Heart left ventricle (tissue), 13 donors: ENCODE measurements around the gene KIF17.

Experiments
- POLR2A ChIP-seq, 2 donors: fragments of 450-650 bp; IDR thresholded peaks; one replicate each; pipeline ENCODE4 v1.6.1; 2017; ENCODE audit warnings: antibody characterized with exemption in 2 of 2, mild to moderate bottlenecking in 2 of 2, moderate library complexity in 2 of 2
- TF ChIP-seq, protein P1 (sequence below), 12 donors: fragments of 200-600 bp; sonication (generic) in 4 of 12; IDR thresholded peaks; one replicate each; pipeline versions ENCODE4 v1.5.0 to v1.8.0; 2018 to 2022; ENCODE audit warnings: antibody characterized with exemption in 12 of 12, mild to moderate bottlenecking in 5 of 12
- donor health status: ischemic (EF 13 %, LVEDD 7.1; RV severe dilation, severe dysfunction).
- donor health status: DM: no; HTN: yes; CAD: no.
- donor health status: DM: no; HTN: no; CAD: no.
- donor health status: ischemic (EF 25% LVEDD 6.9; RV normal size, moderate dysfunction).
- donor health status: ischemic (EF 25% LVEDD 5.7; RV mildly dilated, moderate dysfunction).
- donor health status: ischemic (EF 35%, LVEDD 5.7; RV mildly dilated, moderate dysfunction).
- donor health status: nonischemic (EF 11% LVEDD 7.7; RV severe dilation, severe dysfunction).
- donor health status: DM: yes; HTN: yes; CAD: no.
- donor health status: PGD.
- donor health status: ischemic (EF 29% LVEDD 5.4; RV normal size, mild dysfunction).
- donor health status: nonischemic (EF 23%, LVEDD 6.1; RV moderate dilation, normal function).

DNA sequence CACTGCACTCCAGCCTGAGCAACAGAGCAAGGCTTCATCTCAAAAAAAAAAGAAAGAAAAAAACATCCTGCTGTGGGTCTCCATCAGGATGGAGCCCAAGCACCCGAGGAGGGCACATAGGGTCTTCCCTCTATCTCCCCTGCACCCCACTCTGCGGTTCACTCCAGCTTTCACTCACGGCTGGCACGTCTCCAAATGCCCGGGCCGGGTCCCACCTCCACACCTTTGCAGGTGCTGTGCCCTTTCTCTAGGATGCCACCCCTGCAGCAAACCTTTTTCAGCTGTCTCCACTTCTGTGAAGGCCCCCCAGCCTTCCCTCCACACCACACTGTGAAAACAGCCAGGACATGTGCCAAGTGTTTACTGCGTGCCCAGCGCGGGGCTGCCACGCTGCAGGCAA, 34.2 kb downstream of the KIF17 start:
- no peak for TF ChIP-seq POLR2A (IDR thresholded peaks at IDR 0.05)
- TF ChIP-seq, protein P1, sequence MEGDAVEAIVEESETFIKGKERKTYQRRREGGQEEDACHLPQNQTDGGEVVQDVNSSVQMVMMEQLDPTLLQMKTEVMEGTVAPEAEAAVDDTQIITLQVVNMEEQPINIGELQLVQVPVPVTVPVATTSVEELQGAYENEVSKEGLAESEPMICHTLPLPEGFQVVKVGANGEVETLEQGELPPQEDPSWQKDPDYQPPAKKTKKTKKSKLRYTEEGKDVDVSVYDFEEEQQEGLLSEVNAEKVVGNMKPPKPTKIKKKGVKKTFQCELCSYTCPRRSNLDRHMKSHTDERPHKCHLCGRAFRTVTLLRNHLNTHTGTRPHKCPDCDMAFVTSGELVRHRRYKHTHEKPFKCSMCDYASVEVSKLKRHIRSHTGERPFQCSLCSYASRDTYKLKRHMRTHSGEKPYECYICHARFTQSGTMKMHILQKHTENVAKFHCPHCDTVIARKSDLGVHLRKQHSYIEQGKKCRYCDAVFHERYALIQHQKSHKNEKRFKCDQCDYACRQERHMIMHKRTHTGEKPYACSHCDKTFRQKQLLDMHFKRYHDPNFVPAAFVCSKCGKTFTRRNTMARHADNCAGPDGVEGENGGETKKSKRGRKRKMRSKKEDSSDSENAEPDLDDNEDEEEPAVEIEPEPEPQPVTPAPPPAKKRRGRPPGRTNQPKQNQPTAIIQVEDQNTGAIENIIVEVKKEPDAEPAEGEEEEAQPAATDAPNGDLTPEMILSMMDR (IDR thresholded peaks at IDR 0.05): no peak
